K562 (cell line): ENCODE results near the gene SND1. TPM values are rescaled to one million over a fixed set of nuclear protein-coding genes. Genes with fewer than 3 reads are reported as not detected.
A peak's percentile ranks its signal among the peaks of the same experiment; 100 is the strongest.

Experiments
- ATAC-seq: fragments of 200-7000 bp; cut with Tn5 transposase; 3 replicates; pipeline ENCODE4 v1.9.1; 2020; ENCODE audit warnings: moderate library complexity
- BruUV-seq: library from RNA; stranded (reverse); fragments of 400-500 nt; replicated peaks from 2 replicates; lab custom pipeline; 2021; lab: Mats Ljungman, UMichigan
- CTCF ChIA-PET: fragments of 300-600 bp; formaldehyde crosslinking; extraction: SDS; loops from one replicate; lab custom pipeline; 2021; ENCODE audit warnings: low intra/inter-chr PET ratio; lab: Yijun Ruan, JAX
- POLR2A ChIA-PET: fragments of 300-600, 350-650 bp; sonication (Branson Sonifier 250); formaldehyde crosslinking; extraction: SDS; loops from one replicate; lab custom pipeline; 2021; ENCODE audit warnings: antibody characterized with exemption, inconsistent platforms; lab: Yijun Ruan, JAX
- DNase-seq, 4 experiments: peaks; one replicate each; pipeline versions ENCODE4 v3.0.0 to v3.0.0-alpha.2; 2011 to 2018; ENCODE audit warnings: low spot score in 3 of 4, mixed read lengths in 3 of 4; ENCODE audit errors: extremely low read depth in 1 of 4
- FAIRE-seq: peaks from 2 replicates; lab custom pipeline; 2011; peaks lifted over from hg19 to GRCh38; lab: Jason Lieb, UNC
- H2AFZ ChIP-seq: 2 replicates; pipeline ENCODE4 v1.6.0; 2011; ENCODE audit warnings: low read depth, low read length, control low read depth, inconsistent platforms
- H3K27ac ChIP-seq: fragments of 200-600 bp; 3 replicates; pipeline ENCODE4 v1.8.0; 2011; ENCODE audit warnings: low read depth, mild to moderate bottlenecking, control low read depth, inconsistent platforms, low read length, moderate library complexity, mixed read lengths; ENCODE audit errors: extremely low read depth
- H3K27me3 ChIP-seq, 2 experiments: fragments of 300-600 bp in 1 of 2; 2 replicates in 1 of 2; 3 replicates in 1 of 2; pipeline versions ENCODE4 v1.6.0 to v1.8.0; 2011; ENCODE audit warnings: inconsistent platforms in 2 of 2, low read length in 2 of 2, mild to moderate bottlenecking in 1 of 2, mixed read lengths in 1 of 2, moderate library complexity in 1 of 2; ENCODE audit not compliant: control insufficient read depth in 2 of 2, insufficient read depth in 2 of 2
- H3K36me3 ChIP-seq: fragments of 300-600 bp; 3 replicates; pipeline ENCODE4 v1.8.0; 2011; ENCODE audit warnings: mild to moderate bottlenecking, low read length, inconsistent platforms; ENCODE audit not compliant: control insufficient read depth, insufficient read depth
- H3K4me1 ChIP-seq, 2 experiments: fragments of 200-600 bp in 1 of 2; replicated peaks in 1 of 2; 2 replicates in 1 of 2; 3 replicates in 1 of 2; pipeline versions ENCODE4 v1.5.1 to v1.8.0; 2011; ENCODE audit warnings: inconsistent platforms in 2 of 2, low read length in 2 of 2, mild to moderate bottlenecking in 1 of 2, mixed read lengths in 1 of 2, moderate library complexity in 1 of 2; ENCODE audit not compliant: control insufficient read depth in 2 of 2, insufficient read depth in 2 of 2
- H3K4me2 ChIP-seq: 2 replicates; pipeline ENCODE4 v1.6.1; 2011; ENCODE audit warnings: low read length, control low read depth, inconsistent platforms, mixed read lengths; ENCODE audit not compliant: insufficient read depth
- H3K4me3 ChIP-seq: fragments of 200-600 bp; sonication (generic), shearing (Covaris generic); 2 replicates; pipeline ENCODE4 v1.5.1; 2016; ENCODE audit warnings: control low read depth, inconsistent platforms
- H3K79me2 ChIP-seq: fragments of 200-600 bp; 3 replicates; pipeline ENCODE4 v1.8.0; 2011; ENCODE audit warnings: low read length, inconsistent platforms; ENCODE audit not compliant: control insufficient read depth, insufficient read depth
- H3K9ac ChIP-seq, 2 experiments: 2 replicates each; pipeline versions ENCODE4 v1.6.0 to v1.6.1; 2011; ENCODE audit warnings: low read depth in 2 of 2, low read length in 2 of 2, control low read depth in 1 of 2, inconsistent platforms in 1 of 2, mild to moderate bottlenecking in 1 of 2, mixed read lengths in 1 of 2; ENCODE audit not compliant: insufficient read depth in 1 of 2
- H3K9me1 ChIP-seq: one replicate; pipeline ENCODE4 v1.6.0; 2011; ENCODE audit warnings: inconsistent platforms, mild to moderate bottlenecking, low read length, moderate library complexity; ENCODE audit not compliant: control insufficient read depth, insufficient read depth
- H3K9me3 ChIP-seq: replicated peaks from 2 replicates; pipeline ENCODE4 v1.5.1; 2011; ENCODE audit warnings: low read depth, low read length, inconsistent platforms; ENCODE audit not compliant: control insufficient read depth, insufficient read depth
- H4K20me1 ChIP-seq: replicated peaks from 2 replicates; pipeline ENCODE4 v1.6.1; 2011; ENCODE audit warnings: low read length, inconsistent platforms, mixed read lengths; ENCODE audit not compliant: control insufficient read depth, insufficient read depth
- MEF2D ChIP-seq: conservative IDR thresholded peaks from 2 replicates; pipeline ENCODE4 v1.6.1; 2016; ENCODE audit warnings: low read depth, missing genetic modification characterization, missing compliant biosample characterization
- ZFPM2 ChIP-seq: fragments of 250-450 bp; sonication (Bioruptor Pico); IDR thresholded peaks from 2 replicates; pipeline ENCODE4 v1.5.1; 2022; ENCODE audit warnings: mild to moderate bottlenecking
- ZNF354B ChIP-seq: fragments of 250-450 bp; sonication (Bioruptor Pico); IDR thresholded peaks from 2 replicates; pipeline ENCODE4 v1.4.0; 2020
- WGBS: fragments of 100-300 bp; shearing (Covaris generic); methylation state at CpG from one replicate; pipeline ENCODE4 v1.1.6; 2016; ENCODE audit warnings: low coverage, mixed read lengths; ENCODE audit not compliant: insufficient coverage; ENCODE audit errors: missing lambda C conversion rate; 5-methylcytosine and 5-hydroxymethylcytosine counted together
- in situ Hi-C: fragments of 300-500 bp; cut with MboI; formaldehyde crosslinking; loops from 4 replicates; pipeline ENCODE4 v1.15.0; 2018; ENCODE audit warnings: inconsistent platforms, mixed read lengths
- intact Hi-C: fragments of 100-400 bp; cut with micrococcal nuclease; formaldehyde crosslinking; loops from 2 replicates; pipeline ENCODE4 v1.14.2; 2022
- polyA plus RNA-seq, 8 experiments: library from polyadenylated mRNA; depleted of rRNA in 4 of 8; stranded (reverse) in 5 of 8; unstranded in 3 of 8; fragments of >200 nt; fragmentation: Nextera tagmentation in 2 of 8; fragmentation: Illumina TruSeq in 1 of 8; extraction: Ambion mirVana in 2 of 8; extraction: Trizol in 1 of 8; gene quantifications; 2 replicates each; pipeline versions ENCODE4 v1.2.1 to v1.2.3, GENCODE V29; 2011 to 2014; ENCODE audit warnings: inconsistent platforms in 1 of 8, missing spikeins in 1 of 8
- total RNA-seq, 7 experiments: library from RNA; depleted of rRNA in 6 of 7; stranded (reverse); fragments of >200 nt in 6 of 7; fragmentation: Illumina TruSeq in 2 of 7; extraction: Trizol in 2 of 7; gene quantifications; 2 replicates each; pipeline versions ENCODE4 v1.2.1 to v1.2.3, GENCODE V29; 2011 to 2021; ENCODE audit warnings: low replicate concordance in 1 of 7
- TF ChIP-seq, protein P1 (sequence below): sonication (generic); formaldehyde crosslinking; IDR thresholded peaks from 2 replicates; pipeline ENCODE4 v1.5.0; 2020; ENCODE audit warnings: missing genetic modification reagents
- TF ChIP-seq, protein P2 (sequence below): fragments of 250-450 bp; sonication (Bioruptor Pico); IDR thresholded peaks from 2 replicates; pipeline ENCODE4 v1.8.0; 2021; ENCODE audit warnings: moderate library complexity, mild to moderate bottlenecking, inconsistent platforms

The SND1 gene
- total and polyA plus RNA-seq, 9 of the 15 experiments (the other 6 are each of a cell fraction or from before 2014, with no cell fraction given): 46.5 to 307 (median 191) TPM

GRCh38 chr7:127890726-127891125 lies 238.7 kb downstream of the SND1 start:
- BruUV-seq: no TSS peak
- peaks cover 7% of the 10 kb centered on the region for H4K20me1 ChIP-seq
- TF ChIP-seq, protein P1, sequence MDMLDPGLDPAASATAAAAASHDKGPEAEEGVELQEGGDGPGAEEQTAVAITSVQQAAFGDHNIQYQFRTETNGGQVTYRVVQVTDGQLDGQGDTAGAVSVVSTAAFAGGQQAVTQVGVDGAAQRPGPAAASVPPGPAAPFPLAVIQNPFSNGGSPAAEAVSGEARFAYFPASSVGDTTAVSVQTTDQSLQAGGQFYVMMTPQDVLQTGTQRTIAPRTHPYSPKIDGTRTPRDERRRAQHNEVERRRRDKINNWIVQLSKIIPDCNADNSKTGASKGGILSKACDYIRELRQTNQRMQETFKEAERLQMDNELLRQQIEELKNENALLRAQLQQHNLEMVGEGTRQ (CRISPR knock-in tag): no peak
- TF ChIP-seq, protein P2, sequence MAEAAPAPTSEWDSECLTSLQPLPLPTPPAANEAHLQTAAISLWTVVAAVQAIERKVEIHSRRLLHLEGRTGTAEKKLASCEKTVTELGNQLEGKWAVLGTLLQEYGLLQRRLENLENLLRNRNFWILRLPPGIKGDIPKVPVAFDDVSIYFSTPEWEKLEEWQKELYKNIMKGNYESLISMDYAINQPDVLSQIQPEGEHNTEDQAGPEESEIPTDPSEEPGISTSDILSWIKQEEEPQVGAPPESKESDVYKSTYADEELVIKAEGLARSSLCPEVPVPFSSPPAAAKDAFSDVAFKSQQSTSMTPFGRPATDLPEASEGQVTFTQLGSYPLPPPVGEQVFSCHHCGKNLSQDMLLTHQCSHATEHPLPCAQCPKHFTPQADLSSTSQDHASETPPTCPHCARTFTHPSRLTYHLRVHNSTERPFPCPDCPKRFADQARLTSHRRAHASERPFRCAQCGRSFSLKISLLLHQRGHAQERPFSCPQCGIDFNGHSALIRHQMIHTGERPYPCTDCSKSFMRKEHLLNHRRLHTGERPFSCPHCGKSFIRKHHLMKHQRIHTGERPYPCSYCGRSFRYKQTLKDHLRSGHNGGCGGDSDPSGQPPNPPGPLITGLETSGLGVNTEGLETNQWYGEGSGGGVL: 0 out of 2 replicates have a peak, but pooled peaks have one; percentile 14
- TF ChIP-seq ZFPM2 (CRISPR knock-in tag) (no peak), ZNF354B (CRISPR knock-in tag) (no peak), MEF2D (tag) (no peak)
- peaks cover 9% of the 10 kb centered on the region for H3K9me1 ChIP-seq
- FAIRE-seq (no peak), ATAC-seq (no peak), DNase-seq (no peak)
- peaks cover 42% of the 10 kb centered on the region for H3K79me2 ChIP-seq
- no peaks in the 10 kb centered on the region for H3K27me3 ChIP-seq
- peaks cover 59% of the 10 kb centered on the region for H3K36me3 ChIP-seq
- no peak overlapping the region for H3K4me3 ChIP-seq
- POLR2A ChIA-PET: interaction anchor here (0.6 to 1.7 kb wide), 4 partner anchors 9 to 120 kb away, joined by 3 to 4 read pairs (median 4); no protein-coding TSS in a partner anchor
- in situ Hi-C loops (no loop called here), intact Hi-C loops (loop anchor here (5.0 kb wide), 3 partner anchors 93 to 238 kb away; partner anchors contain the start of gene SND1)
- CTCF ChIA-PET: no interaction called here
- no peak overlapping the region for H2AFZ ChIP-seq
- peaks cover 44 to 80% of the 10 kb centered on the region in 2 experiments for H3K4me1 ChIP-seq
- 52% methylated on average over 2 of the region's 2 CpGs for WGBS
- no peak overlapping the region for H3K9ac ChIP-seq
- no peaks in the 10 kb centered on the region for H3K9me3 ChIP-seq
- H3K4me2 ChIP-seq: no peak overlapping the region
- no peak overlapping the region for H3K27ac ChIP-seq
